Measurements from ENCODE around the gene LRRC25.

LRRC25 gene

GRCh38 chr19:18397242-18398202, at the start of gene LRRC25:
TSS of gene LRRC25 (minus strand) at chr19:18397622. CDS start at chr19:18396963, 659 bp downstream.
- no peak for DNase-seq

- no peak for DNase-seq
Measured at GRCh38 chr19:18446811-18447359, 49.5 kb upstream of the LRRC25 start.

GRCh38 chr19:18446145-18446810, 48.9 kb upstream of the LRRC25 start:
- DNase-seq = no peak

GRCh38 chr19:18445262-18445948, 48.0 kb upstream of the LRRC25 start:
- no peak for DNase-seq

- DNase-seq = no peak
Measured at GRCh38 chr19:18444513-18444912, 47.1 kb upstream of the LRRC25 start.

- DNase-seq = no peak
Measured at GRCh38 chr19:18443831-18444230, 46.4 kb upstream of the LRRC25 start.

GRCh38 chr19:18443406-18443805, 46.0 kb upstream of the LRRC25 start:
- no peak for DNase-seq

- DNase-seq = no peak
Measured at GRCh38 chr19:18442941-18443340, 45.5 kb upstream of the LRRC25 start.

GRCh38 chr19:18441804-18442788, 44.7 kb upstream of the LRRC25 start:
- no peak for DNase-seq

GRCh38 chr19:18440936-18441803, 43.7 kb upstream of the LRRC25 start:
- no peak for DNase-seq

- peak; percentile 41 to 63 for DNase-seq
Measured at GRCh38 chr19:18440415-18440877, 43.0 kb upstream of the LRRC25 start.

GRCh38 chr19:18439910-18440237, 42.5 kb upstream of the LRRC25 start:
- no peak for DNase-seq

- DNase-seq = no peak
Measured at GRCh38 chr19:18439025-18439909, 41.8 kb upstream of the LRRC25 start.

- peak in 1 of 2 experiments; percentile 28 for DNase-seq
Measured at GRCh38 chr19:18438331-18439024, 41.1 kb upstream of the LRRC25 start.

- peak; percentile 30 to 49 for DNase-seq
Measured at GRCh38 chr19:18437491-18438330, 40.3 kb upstream of the LRRC25 start, which contains the start of gene ISYNA1. TSS of gene ISYNA1 (minus strand) at chr19:18438133. CDS start at chr19:18437979, 154 bp downstream.

GRCh38 chr19:18436671-18437490, 39.5 kb upstream of the LRRC25 start:
- DNase-seq = peak; percentile 68 to 81
